Limb (tissue), 2 donors: ENCODE measurements around the gene IL1A.

Source experiments
- DNase-seq, 2 donors: peaks; one replicate each; pipeline ENCODE4 v3.0.0-alpha.2; 2016; ENCODE audit errors: extremely low spot score in 2 of 2

The IL1A gene

DNA sequence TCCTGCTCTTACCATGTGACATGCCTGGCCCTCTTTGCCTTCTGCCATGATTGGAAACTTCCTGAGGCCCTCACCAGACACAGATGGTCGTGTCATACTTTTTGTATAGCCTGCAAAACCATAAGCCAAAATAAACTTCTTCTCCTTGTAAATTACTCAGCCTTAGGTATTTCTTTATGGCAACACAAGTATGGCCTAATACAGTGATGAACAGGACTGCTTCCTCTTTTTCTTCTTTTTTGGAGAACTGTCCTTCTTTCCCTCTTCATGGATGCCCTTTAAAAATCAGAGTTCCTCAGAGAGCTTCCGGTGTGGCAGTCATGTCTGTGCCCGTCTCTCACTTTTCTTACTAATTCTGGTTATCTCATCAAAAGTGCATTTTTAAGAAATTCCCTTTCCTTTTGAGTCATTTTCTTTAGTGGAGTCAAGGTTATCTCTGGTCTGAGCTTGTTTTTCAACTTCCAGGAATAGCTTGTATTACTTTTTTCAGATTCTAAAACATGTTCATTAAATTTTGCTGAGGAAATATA is 9.2 kb upstream of the IL1A start:
- DNase-seq, result no peak

DNA sequence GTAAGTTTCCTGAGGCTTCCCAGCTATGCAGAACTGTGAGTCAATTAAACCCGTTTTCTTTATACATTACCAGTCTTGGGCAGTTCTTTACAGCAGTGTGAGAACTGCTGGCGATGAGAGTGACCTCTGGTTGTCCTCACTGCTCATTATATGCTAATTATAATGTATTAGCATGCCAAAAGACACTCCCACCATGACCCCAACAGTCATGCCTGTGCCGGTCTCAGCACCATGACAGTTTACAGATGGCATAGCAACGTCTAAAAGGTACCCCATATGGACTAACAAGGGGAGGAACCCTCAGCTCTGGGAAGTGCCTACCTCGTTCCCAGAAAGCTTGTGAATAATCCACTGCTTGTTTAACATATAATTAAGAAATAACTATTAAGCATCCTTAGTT is 8.1 kb upstream of the IL1A start:
- DNase-seq, result no peak

DNA sequence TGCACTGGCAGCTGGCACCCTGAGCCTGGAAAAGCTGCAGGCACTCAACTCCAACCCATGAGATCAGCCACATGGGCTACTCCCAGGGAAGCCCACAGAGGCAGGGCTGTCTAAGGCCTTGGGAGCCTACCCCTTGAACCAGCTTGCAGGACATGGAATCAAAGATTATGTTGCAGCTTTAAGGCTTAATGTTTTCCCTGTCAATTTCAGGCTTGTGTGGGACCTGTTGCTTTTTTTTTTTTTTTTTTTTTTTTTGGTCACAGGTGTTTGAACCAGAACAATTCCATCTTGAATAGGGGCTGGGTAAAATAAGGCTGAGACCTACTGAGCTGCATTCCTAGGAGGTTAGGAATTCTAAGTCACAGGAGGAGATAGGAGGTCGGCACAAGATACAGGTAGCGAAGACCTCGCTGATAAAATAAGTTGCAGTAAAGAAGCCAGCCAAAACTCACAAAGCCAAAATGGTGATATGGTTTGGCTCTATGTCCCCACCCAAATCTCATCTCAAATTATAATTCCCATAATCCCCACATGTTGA is 7.5 kb upstream of the IL1A start:
- DNase-seq, result no peak

DNA sequence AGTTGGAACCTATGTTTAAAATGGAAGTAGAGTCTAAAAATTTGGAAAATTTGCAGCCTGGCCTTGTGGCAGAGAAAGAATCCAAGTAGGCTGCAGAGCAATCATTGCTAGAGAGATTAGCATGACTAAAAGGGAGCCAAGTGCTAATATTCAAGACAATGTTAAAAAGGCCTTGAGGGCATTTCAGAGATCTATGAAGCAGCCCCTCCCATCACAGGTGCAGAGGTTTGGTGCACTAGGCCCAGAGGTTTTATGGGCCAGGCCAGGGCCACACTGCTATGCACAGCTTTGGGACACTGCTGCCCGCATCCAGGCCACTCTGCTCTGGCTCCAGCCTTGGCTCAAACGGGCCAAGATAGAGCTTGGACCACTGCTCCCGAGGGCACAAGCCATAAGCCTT is 6.7 kb upstream of the IL1A start:
- DNase-seq, result no peak

DNA sequence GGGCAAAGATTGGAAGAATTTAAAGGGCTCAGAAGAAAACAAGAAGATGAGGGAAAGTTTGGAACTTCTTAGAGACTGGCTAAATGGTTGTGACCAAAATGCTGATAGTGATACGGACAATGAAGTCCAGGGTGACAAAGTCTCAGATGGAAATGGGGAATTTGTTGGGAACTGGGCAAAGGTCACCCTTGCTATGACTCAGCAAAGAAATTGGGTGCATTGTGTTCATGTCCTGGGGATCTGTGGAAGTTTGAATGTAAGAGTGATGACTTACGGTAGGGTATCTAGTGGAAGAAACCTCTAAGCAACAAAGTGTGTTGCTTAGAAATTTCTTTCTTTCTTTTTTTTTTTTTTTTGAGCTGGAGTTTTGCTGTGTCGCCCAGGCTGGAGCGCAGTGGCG is 6.0 kb upstream of the IL1A start:
- DNase-seq, result no peak

DNA sequence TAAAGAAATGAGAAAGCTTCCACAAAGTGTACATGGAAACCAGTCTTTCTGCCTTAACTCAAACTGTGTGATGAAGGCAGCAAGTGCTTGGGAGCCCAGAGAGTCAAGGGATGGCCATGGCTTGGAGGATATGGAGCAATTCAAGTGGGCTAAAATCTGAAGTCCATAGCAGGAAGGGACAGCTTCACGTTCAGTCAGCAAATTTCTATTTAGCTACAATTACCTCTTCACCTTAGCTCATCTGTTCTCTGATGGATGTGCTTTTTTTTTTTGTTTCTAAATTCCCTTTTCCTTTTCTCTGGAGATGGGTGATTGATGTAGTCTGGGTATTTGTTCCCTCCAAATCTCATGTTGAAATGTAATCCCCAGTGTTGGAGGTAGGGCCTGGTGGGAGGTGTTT is 4.9 kb upstream of the IL1A start:
- DNase-seq, result no peak

DNA sequence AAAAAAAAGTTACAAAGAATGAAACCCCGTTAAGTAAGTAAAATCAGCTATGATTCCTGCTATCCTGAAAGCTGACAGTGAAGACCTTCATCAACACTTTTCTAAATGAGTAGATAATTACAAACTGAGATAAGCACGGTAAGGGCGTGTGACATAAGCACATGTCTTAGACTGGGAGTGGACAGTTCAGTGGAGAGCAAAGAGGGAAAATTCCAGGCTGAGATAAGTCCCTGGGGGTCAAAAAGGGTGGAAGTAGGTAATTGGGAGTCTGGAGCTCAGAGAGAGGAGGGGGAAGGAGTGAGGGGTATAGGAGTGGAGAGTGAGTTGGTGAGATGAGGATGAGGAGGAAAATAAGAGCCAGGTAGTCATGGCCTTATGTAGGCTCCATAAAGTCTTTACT is 4.4 kb upstream of the IL1A start:
- DNase-seq, result no peak

DNA sequence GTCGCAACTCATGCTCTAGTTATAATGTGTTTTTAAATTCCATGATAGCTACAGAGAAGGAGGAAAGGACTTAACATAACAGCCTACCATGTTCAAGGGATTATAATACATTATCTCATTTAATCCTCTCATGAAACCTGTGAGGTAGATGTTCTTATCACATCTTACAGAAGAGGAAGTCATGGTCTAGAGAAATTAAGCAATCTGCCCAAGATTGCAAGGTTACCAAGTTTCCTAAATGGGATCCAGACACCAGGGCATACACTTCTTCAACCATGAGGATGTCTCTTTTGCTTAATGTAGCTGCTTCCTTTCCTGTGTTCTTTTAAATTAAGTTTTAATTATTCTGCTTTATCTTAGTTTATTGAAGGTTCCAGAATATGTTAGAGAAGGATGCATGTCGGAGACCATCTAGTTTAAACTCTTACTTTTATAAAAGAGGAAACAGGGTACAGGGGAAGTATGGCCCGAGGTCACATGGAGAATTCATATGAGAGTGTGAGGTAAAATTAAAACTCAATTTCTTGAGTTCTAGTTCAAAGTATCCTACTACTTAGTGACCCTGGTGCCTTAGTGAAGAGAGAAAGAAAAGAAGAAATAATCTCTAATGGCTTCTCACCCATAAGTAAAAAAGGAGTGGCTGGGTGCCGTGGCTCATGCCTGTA is 3.6 kb upstream of the IL1A start:
- no peak for DNase-seq

DNA sequence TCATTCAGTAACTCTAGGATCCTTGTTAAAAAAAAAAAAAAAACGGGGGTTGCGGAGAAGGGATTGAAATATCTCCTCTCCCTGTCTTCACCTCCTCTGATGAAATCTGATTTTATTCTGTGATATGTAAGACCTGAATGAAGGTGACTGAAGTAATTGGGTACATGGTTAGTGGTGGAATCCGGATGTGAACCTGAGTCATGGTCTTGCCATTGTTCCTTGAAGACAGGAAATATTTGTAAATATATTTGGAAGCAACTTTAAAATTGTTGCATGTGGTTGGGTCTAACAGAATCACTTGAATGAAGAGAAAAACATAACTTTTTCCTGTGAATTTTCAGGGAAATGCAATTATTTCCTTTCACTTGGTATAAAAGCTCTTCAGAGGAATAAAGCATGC is 3.0 kb upstream of the IL1A start:
- DNase-seq, result no peak

DNA sequence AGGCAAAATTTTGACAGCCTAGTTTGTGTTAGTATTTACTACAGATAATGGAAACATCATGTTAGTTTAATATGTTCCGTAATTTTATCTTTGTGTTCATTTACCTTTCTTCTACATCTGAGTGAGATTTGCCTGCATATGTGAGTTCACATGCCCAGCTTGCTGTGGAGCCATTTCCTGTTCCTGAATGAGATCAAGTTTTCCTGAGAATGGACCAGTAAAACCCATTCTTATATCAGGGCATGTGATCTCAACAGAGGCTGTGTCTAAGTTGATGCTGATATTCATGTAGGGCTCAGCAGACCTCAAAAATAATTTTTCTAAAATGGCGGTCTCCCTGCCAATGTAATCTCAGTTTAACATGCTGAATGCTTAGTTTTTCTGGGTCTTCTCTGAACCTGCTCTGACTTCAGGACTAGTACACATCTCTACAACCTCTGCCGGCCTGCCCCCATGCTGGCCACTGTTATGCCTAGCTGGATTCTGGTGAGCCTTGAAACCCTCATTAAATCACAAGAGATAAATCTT is 1.0 kb downstream of the IL1A start:
- DNase-seq, result no peak

DNA sequence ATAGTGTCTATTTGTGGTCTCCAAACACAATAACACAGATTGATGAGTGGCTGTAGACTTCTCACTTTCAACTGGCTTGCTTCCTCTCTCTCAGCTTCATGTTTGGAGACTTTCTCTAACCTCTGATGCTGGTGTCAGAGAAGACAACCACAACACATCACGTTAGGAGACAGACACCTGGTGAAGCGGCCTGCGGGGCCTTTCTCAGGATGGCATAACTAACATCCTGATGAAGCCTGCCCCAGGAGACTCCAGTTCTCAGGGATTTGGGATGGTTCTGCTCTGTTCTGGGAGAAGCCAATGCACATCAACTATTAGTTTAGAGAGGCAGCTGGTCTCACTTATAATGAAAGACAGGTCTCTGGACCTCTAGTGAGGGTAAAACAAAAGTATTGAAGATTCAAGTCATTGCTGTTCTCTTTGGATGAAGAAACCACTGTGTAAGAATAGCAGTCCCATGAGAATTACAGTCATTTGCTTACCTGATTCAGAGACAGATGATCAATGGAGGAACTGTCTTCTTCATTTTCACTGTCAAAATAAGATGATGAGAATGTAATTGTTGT is 2.0 kb downstream of the IL1A start:
- no peak for DNase-seq

DNA sequence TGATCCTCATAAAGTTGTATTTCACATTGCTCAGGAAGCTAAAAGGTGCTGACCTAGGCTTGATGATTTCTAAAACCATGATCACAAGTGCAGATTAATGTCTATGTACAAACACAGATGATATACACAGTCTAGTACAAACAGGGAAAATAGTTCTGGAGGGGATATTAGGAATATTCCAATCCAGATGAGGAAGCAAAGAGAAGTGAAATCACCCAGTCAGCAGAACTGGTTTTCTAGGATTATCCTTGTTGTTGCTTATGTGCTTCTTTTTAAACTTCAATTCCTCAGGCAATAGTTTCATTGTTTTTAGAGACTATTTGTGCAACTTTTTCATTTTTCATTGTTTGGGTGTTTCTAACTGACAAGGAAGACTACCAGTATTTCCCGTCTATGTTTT is 4.7 kb downstream of the IL1A start:
- no peak for DNase-seq

DNA sequence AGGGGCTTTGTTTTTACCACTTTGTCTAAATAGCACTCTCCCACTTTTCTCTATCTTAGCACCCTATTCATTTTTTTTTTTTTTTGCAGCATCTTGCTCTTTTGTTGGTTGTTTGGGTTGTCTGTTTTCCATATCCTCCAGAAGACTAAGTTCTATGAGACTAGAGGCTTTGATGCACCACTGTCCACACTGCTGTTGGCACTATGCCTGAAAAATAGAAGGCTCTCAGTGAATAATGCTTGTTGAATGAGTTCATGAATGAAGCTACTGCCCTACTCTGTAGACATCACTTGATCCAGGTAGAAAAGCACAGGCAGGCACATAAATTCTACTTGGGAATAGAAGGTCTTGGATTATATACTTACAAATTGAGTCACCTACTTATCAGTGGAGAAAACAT is 7.3 kb downstream of the IL1A start:
- no peak for DNase-seq

DNA sequence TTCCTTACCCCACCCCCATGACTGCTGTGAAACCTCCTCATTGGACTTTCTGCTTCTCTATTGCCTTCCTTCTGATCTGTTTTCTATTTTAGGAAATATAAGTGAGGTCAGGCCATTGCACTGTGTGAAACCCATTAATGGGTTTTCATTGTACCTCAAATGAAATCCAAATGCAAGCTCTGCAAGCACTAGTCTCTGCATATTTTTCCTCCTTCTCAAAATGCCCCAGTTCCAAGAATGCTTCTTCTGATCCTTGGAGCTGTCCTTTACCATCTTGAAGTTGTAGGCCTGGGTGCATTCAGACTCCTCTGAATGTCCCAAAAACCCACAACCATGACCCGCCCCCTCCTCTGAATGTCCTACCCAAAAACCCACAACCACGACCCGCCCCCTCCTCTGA is 8.2 kb downstream of the IL1A start:
- no peak for DNase-seq

DNA sequence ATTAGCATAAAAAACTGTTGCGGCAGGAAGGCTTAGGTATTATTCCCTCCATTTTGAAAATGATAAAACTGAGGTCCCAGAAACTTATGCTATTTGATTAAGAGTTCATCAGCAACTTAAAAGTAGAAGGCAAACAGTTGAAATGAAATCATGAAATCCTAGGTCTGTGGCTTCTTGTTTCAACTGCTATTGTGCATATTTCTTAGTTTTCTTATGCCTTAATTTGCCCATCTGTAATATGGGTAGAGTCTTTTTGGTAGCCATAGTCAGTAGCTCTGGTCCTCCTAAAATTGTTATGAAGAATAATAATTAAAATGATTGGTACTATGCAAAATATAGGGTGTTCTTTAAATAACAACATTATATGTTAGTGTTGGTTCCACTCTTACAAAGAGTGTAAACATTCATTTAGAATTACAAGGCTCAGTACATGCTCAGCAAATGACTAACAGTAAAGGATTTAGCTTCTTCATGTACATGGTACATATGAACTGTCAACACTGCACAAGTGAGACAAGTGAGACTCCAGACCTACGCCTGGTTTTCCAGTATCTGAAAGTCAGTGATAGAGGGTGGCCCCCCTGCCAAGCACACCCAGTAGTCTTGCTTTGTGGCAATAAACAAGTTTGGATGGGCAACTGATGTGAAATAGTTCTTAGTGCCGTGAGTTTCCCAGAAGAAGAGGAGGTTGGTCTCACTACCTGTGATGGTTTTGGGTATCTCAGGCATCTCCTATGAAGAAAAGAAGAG is 9.6 kb downstream of the IL1A start:
- no peak for DNase-seq

DNA sequence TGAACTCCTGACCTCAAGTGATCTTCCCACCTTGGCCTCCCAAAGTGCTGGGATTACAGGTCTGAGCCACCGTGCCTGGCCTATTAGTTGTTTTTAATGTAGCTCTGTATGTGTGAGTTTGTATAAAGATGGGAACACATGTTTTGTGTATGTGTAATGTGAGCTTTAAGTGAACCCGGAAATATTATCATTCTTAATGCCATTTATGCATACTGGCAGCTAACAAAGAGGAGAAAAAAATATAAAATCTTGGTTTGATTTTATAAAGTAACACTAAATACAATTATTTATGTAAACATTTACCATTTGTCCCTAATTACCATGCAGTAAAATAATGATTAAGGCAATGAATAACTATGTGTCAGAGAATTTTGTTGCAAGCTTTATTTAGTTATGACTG is 10.7 kb downstream of the IL1A start:
- DNase-seq, result no peak

DNA sequence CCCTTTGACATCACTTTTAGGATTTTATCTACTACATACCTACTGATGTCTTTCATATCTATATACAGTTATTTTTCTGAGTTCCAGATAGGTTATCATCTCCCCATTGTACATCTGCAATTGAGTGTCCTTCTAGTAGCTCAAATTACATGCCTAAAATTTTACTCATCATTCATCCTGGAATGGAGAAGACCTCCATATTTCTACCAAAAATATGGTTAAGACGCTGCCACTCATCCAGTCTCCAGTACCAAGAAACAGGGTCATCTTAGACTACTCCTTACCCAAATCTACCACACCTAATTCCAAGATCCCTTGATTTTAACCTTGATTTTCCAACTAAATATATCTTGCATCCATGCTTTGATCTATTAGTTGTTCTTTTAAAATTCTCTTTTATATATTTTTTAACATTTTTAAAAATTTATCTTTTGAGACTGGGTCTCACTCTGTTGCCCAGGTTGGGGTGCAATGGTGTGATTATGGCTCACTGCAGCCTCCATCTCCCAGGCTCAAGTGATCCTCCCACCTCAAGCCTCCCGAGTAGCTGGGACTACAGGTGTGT is 11.3 kb downstream of the IL1A start:
- no peak for DNase-seq

DNA sequence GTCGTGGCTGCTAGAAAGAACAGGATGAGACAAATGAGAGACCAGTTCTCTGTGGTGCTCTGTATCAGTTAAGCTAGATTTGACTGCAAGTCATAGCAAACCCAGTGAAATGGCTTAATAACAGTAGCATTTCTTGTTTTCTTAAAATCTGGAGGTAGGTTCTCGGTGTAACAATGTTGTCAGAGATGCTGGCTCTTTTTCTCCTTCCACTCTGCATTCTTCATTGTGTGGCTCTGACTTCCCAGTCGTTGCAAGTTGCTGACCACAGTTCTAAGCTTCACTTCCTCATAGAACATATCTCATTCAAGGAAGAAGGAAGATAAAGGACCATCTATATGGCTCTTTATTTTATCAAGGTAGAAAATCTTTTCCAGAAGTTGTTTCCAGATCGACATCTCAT is 12.0 kb downstream of the IL1A start:
- no peak for DNase-seq

DNA sequence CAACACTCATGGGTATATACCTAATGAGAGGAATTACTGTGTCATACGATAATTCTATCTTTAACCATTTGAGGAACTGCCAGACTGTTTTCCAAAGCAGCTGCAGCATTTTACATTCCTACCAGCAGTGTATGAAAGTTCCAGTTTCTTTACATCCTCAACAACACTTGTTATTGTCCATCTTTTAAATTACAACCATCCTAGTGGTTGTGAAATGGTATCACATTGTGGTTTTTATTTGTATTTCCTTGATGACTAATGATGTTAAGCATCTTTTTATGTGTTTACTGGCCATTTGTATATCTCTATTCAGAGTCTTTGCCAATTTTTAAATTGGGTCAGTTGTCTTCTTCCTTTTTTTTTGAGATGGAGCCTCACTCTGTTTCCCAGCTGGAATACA is 15.9 kb downstream of the IL1A start:
- no peak for DNase-seq

DNA sequence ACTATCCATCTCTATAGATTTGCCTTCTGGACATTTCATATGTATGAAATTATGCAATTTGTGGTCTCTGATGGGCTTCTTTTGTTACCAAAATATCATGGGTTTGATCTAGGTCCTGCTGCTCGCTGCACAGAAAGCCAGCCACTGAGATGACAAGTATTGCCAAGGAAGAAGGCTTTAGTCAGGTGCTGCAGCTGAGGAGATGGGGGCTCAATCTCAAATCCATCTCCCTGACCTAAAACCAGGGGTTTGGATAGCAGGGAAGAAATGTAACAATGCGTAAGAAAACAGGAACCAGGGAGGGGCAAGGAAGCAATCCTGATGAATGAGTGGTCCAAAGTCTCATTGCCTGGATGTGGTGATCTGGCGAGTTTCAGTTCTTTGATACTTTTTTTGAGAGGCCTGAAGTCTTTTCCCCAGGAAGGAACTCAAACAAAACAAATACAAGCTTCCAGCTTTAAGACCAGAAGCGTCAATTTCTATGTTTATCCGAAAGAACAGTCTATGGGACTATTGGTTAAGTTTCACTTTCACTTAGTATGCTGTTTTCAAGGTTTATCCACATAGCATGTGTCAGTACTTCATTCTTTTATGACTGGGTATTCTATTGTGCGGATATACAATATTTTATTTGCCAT is 16.5 kb downstream of the IL1A start:
- DNase-seq, result no peak

DNA sequence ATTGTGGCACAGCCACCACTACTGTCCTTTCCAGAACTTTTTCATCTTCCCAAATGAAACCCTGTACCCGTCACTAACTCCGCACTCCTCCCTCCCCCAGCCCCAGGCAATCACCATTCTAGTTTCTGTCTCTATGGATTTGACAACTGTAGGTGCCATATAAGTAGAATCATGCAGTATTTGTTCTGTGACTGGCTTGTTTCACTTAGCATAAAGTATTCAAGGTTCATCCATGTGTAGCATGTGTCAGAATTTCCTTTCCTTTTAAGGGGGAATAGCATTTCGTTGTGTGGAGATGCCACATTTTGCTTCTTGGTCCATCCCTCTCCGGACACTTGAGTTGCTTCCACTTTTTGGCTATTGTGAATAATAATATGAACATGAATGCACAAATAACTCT is 19.0 kb downstream of the IL1A start:
- DNase-seq, result no peak
